Liver (tissue), 3 donors: ENCODE results near the gene DCPS.

Source experiments
- JUND ChIP-seq, 2 donors: IDR thresholded peaks; 2 replicates each; pipeline ENCODE4 v1.6.1; 2016; ENCODE audit warnings: antibody characterized with exemption in 2 of 2
- TAF1 ChIP-seq: conservative IDR thresholded peaks from 2 replicates; pipeline ENCODE4 v1.6.1; 2016; ENCODE audit warnings: antibody characterized with exemption, mild to moderate bottlenecking
- YY1 ChIP-seq: IDR thresholded peaks from 2 replicates; pipeline ENCODE4 v1.6.1; 2016; ENCODE audit warnings: antibody characterized with exemption, mild to moderate bottlenecking
- TF ChIP-seq, protein P1 (sequence below): fragments of 150-350 bp; IDR thresholded peaks from 2 replicates; pipeline ENCODE4 v1.5.1; 2017; ENCODE audit warnings: improper control_type of control experiment, low read depth, low read length; ENCODE audit not compliant: missing input control
- TF ChIP-seq, protein P2 (sequence below): IDR thresholded peaks from 2 replicates; pipeline ENCODE4 v1.6.1; 2016; ENCODE audit warnings: antibody characterized with exemption
- donor health status: healthy.
- donor health status: healthy.

DNA sequence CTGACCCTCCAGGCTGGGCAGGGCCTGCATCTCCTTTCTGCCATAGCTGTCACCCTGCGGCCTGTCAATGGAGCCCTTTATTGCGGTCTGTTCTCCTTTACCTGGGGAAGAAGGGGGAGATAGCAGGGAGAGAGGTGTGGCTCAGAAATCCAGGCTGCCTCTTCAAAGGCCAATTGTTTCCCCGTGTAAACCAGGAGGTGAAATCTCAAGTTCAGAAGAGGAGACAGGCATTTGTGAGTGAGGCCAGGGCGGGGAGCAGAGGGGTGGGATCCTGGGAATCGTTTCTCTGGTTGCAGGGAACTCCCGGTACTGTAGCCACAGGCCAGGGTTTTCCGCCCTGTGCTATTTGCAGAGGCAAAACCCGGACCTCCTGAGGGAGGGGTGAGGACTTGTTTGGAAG lies 9.1 kb downstream of the DCPS start:
- TF ChIP-seq JUND (IDR thresholded peaks at IDR 0.05): no peak
- TF ChIP-seq, protein P1, sequence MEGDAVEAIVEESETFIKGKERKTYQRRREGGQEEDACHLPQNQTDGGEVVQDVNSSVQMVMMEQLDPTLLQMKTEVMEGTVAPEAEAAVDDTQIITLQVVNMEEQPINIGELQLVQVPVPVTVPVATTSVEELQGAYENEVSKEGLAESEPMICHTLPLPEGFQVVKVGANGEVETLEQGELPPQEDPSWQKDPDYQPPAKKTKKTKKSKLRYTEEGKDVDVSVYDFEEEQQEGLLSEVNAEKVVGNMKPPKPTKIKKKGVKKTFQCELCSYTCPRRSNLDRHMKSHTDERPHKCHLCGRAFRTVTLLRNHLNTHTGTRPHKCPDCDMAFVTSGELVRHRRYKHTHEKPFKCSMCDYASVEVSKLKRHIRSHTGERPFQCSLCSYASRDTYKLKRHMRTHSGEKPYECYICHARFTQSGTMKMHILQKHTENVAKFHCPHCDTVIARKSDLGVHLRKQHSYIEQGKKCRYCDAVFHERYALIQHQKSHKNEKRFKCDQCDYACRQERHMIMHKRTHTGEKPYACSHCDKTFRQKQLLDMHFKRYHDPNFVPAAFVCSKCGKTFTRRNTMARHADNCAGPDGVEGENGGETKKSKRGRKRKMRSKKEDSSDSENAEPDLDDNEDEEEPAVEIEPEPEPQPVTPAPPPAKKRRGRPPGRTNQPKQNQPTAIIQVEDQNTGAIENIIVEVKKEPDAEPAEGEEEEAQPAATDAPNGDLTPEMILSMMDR: no peak
- TF ChIP-seq, protein P2, sequence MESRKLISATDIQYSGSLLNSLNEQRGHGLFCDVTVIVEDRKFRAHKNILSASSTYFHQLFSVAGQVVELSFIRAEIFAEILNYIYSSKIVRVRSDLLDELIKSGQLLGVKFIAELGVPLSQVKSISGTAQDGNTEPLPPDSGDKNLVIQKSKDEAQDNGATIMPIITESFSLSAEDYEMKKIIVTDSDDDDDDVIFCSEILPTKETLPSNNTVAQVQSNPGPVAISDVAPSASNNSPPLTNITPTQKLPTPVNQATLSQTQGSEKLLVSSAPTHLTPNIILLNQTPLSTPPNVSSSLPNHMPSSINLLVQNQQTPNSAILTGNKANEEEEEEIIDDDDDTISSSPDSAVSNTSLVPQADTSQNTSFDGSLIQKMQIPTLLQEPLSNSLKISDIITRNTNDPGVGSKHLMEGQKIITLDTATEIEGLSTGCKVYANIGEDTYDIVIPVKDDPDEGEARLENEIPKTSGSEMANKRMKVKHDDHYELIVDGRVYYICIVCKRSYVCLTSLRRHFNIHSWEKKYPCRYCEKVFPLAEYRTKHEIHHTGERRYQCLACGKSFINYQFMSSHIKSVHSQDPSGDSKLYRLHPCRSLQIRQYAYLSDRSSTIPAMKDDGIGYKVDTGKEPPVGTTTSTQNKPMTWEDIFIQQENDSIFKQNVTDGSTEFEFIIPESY: no peak
- TF ChIP-seq YY1: no peak
- no peak for TF ChIP-seq TAF1
